Hepatocyte (in vitro differentiated cells): ENCODE results near the gene PARP3.

Experiments used
- EZH2 ChIP-seq: fragments of 200-600 bp; sonication (generic); IDR thresholded peaks from 2 replicates; pipeline ENCODE4 v1.6.1; 2016; ENCODE audit warnings: antibody characterized with exemption, mild to moderate bottlenecking, borderline replicate concordance
- TF ChIP-seq, protein P1 (sequence below): fragments of 200-600 bp; sonication (generic); IDR thresholded peaks from 2 replicates; pipeline ENCODE4 v1.5.1; 2016; ENCODE audit warnings: antibody characterized with exemption, mild to moderate bottlenecking; ENCODE audit not compliant: poor library complexity

DNA sequence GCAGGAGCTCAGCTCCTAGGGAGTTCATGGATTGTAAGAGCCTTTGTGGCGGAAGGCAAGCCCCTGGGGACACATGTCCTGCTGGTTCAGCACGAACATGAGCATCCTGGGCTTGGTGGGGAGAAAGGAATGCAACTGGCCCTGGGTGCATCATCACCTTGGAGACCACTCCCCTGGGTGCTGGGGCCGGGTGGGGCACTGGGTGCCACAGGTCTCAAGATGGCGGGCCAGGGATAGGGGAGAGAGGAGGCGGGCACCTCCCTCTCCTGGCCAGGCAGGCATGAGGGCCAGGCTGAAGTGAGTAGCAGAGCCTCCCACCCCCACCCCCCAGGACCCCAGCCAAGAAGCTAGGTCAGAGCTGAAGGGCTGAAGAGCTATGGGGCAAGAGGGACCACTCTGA lies 24.3 kb downstream of the PARP3 start:
- TF ChIP-seq, protein P1, sequence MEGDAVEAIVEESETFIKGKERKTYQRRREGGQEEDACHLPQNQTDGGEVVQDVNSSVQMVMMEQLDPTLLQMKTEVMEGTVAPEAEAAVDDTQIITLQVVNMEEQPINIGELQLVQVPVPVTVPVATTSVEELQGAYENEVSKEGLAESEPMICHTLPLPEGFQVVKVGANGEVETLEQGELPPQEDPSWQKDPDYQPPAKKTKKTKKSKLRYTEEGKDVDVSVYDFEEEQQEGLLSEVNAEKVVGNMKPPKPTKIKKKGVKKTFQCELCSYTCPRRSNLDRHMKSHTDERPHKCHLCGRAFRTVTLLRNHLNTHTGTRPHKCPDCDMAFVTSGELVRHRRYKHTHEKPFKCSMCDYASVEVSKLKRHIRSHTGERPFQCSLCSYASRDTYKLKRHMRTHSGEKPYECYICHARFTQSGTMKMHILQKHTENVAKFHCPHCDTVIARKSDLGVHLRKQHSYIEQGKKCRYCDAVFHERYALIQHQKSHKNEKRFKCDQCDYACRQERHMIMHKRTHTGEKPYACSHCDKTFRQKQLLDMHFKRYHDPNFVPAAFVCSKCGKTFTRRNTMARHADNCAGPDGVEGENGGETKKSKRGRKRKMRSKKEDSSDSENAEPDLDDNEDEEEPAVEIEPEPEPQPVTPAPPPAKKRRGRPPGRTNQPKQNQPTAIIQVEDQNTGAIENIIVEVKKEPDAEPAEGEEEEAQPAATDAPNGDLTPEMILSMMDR, result no peak
- no peak for TF ChIP-seq EZH2
